SJSA1 (cell line): ENCODE measurements around the gene MS4A18. TPM values are rescaled to one million over a fixed set of nuclear protein-coding genes. Genes with fewer than 3 reads are reported as not detected.
"Not testable (repeated sequence)": the region's sequence is repeated elsewhere in the genome, so short reads cannot be mapped to it uniquely, and the experiment has no call there.

Experiments used
- DNase-seq, 2 experiments: peaks; one replicate each; pipeline ENCODE4 v3.0.0-alpha.2; 2015 to 2020; ENCODE audit warnings: low spot score in 2 of 2, low read depth in 1 of 2
- H3K27ac ChIP-seq: fragments of 250-450 bp; sonication (Bioruptor Pico); 2 replicates; pipeline ENCODE4 v1.5.1; 2020; ENCODE audit warnings: mild to moderate bottlenecking, moderate library complexity
- H3K27me3 ChIP-seq: fragments of 250-450 bp; sonication (Bioruptor Pico); replicated peaks from 2 replicates; pipeline ENCODE4 v1.5.1; 2020; ENCODE audit warnings: mild to moderate bottlenecking, moderate library complexity
- H3K36me3 ChIP-seq: fragments of 250-450 bp; sonication (Bioruptor Pico); 2 replicates; pipeline ENCODE4 v1.5.1; 2020; ENCODE audit warnings: mild to moderate bottlenecking
- H3K4me1 ChIP-seq: fragments of 250-450 bp; sonication (Bioruptor Pico); replicated peaks from 2 replicates; pipeline ENCODE4 v1.6.1; 2021; ENCODE audit warnings: mild to moderate bottlenecking
- H3K4me3 ChIP-seq: fragments of 250-450 bp; sonication (Bioruptor Pico); 2 replicates; pipeline ENCODE4 v1.5.1; 2020; ENCODE audit warnings: mild to moderate bottlenecking
- H3K9me3 ChIP-seq: fragments of 250-450 bp; sonication (Bioruptor Pico); replicated peaks from 2 replicates; pipeline ENCODE4 v1.5.1; 2020; ENCODE audit warnings: mild to moderate bottlenecking
- total RNA-seq: library from RNA; depleted of rRNA; stranded (reverse); fragments of >200 nt; shearing (Covaris generic); gene quantifications from 2 replicates; pipeline ENCODE4 v1.2.3, GENCODE V29; 2014; rRNA removed

The MS4A18 gene
- total RNA-seq: not detected in 2 replicates

GRCh38 chr11:60724420-60724819, at the start of gene MS4A18:
Gene MS4A18, plus strand, starts transcription at chr11:60724720.
- H3K9me3 ChIP-seq: 0 out of 2 replicates have a peak, but pooled peaks cover 2% of the 10 kb centered on the region
- DNase-seq: no peak
- H3K27ac ChIP-seq: no peak within 1 kb of the TSS
- H3K4me3 ChIP-seq: no peak within 1 kb of the TSS
- H3K4me1 ChIP-seq: no peaks in the 10 kb centered on the region
- H3K36me3 ChIP-seq: no peaks in the 10 kb centered on the region
- H3K27me3 ChIP-seq: peaks cover 14% of the 10 kb centered on the region

DNA sequence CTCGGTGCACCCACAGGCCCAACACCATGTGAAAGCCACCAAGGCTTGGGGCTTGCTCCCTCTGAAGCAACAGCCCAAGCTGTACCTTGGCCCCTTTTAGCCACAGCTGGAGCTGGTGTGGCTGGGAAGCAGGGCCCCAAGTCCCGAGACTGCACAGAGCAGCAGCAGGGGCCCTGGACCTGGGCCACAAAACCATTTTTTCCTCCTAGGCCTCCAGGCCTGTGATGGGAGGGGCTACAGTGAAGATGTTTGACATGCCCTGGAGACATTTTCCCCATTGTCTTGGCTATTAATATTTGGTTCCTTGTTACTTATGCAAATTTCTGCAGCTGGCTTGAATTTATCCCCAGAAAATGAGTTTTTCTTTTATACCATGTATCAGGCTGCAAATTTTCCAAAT, 46.3 kb upstream of the MS4A18 start:
- not testable (repeated sequence) for H3K4me1 ChIP-seq, H3K36me3 ChIP-seq, H3K27me3 ChIP-seq, DNase-seq, H3K27ac ChIP-seq, H3K4me3 ChIP-seq
- H3K9me3 ChIP-seq: peaks cover 15% of the 10 kb centered on the region; the same call in 1 of the 2 replicates

DNA sequence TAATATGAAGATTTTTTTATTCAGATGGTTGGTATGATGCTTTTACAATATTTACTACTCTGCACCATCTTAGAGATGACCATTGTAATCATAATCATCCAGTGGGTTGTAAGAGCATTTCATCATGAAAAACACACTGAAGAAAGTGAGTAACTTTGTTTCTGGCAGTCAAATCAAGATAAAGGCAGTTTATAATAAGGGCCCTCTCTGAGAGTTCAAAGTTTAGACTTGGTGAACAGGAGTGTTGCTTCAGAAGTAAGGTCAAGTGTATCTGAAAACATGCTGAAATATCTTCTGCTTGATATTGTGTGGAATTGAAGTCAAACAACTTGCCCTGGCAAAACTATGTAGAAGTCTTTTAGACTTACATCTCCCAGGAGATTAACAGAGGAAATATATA, 44.6 kb upstream of the MS4A18 start:
- Histone ChIP-seq H3K9me3 (peaks cover 15% of the 10 kb centered on the region; the same call in 1 of the 2 replicates), H3K36me3 (no peaks in the 10 kb centered on the region), H3K4me1 (no peaks in the 10 kb centered on the region), H3K4me3 (no peak overlapping the region), H3K27ac (no peak overlapping the region), H3K27me3 (no peaks in the 10 kb centered on the region)
- DNase-seq: no peak

DNA sequence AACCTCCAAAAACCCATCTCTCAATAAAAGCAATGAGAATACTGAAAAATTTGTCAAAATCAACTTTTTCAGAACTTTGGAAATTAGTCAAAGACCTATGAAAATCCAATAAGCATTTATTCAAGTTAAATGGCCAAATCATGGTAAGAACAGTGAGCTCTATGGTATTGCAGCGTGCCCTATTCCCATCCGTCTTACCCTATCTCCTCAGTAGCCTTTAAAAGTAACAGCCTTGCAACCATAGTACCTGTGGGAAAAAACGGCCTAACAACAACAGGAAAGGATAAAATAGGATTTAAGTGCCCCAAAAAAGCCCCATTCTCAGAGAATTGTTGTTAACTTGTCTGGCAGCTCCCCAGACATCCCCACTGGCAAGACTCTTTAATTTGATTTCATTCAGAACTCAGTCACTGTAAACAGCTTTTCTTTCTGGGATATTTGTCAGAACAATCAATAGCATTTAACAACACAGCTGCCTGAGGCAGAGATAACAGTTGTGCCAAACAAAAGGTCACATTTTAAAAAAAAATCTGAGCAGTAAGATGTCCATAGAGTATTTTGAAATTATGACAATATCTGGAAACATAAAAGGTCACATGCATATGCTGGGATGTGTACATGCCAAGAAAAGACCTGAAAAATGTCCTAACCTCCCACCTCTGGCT, 43.9 kb upstream of the MS4A18 start:
- Histone ChIP-seq H3K9me3 (peaks cover 15% of the 10 kb centered on the region; the same call in 1 of the 2 replicates), H3K4me3 (no peak overlapping the region), H3K4me1 (no peaks in the 10 kb centered on the region), H3K36me3 (no peaks in the 10 kb centered on the region), H3K27ac (no peak overlapping the region), H3K27me3 (no peaks in the 10 kb centered on the region)
- no peak for DNase-seq

- not testable (repeated sequence) for H3K4me3 ChIP-seq, H3K36me3 ChIP-seq, H3K27me3 ChIP-seq, H3K9me3 ChIP-seq, H3K4me1 ChIP-seq, DNase-seq, H3K27ac ChIP-seq
Observed at GRCh38 chr11:60684541-60684848, 40.0 kb upstream of the MS4A18 start.

DNA sequence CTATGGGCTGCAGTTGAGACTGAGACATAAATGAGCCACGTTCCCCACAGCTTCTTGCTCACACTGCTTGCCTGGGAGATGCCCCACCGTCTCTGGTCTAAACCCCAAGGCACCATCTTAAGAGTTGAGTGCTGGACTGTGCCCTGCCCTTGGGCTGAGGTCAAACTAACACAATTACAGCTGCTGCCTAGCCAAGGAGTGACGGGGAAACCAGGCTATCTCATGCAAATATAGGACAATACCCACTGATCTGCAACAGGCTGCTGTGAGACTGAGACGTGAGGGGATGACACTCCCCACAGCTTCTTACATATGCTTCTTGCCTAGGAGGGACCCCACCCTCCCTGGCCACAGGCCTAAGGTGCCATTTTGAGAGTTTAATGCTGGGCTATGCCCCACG, 32.9 kb upstream of the MS4A18 start:
- no peak overlapping the region for H3K27ac ChIP-seq

DNA sequence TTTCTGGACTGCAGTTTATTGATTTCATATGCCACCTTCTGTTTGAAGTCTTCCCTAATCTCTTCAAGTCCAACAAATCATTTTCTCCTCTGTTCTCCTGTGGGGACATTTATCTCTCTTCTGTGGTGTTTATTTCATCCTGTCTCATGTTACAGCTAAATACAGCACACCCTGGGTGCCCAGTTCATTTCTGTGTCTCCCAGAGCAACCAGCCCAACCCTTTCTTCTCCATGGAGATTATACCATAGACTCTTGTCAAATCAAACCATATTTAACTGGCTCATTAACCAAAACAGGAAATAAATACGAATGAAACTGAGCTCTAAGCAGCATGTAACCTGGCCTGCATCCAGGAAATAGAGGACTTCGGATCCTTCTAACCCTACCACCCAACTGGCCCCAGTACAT, 25.2 kb upstream of the MS4A18 start, which contains the start of gene MS4A8:
Gene MS4A8, plus strand, starts transcription at position 329 of the 408 bp plus-strand sequence. CDS start 1,249 bp downstream, outside the sequence.
- no peaks in the 10 kb centered on the region for H3K9me3 ChIP-seq
- H3K27ac ChIP-seq: no peak within 1 kb of the TSS
- no peaks in the 10 kb centered on the region for H3K36me3 ChIP-seq
- no peaks in the 10 kb centered on the region for H3K4me1 ChIP-seq
- H3K27me3 ChIP-seq: peaks cover 6% of the 10 kb centered on the region; the same call in 1 of the 2 replicates
- no peak within 1 kb of the TSS for H3K4me3 ChIP-seq
- DNase-seq: no peak

More for the DNA sequence above, 32.9 kb upstream of the MS4A18 start:
- H3K4me1 ChIP-seq: no peaks in the 10 kb centered on the region
- no peaks in the 10 kb centered on the region for H3K9me3 ChIP-seq
- H3K4me3 ChIP-seq: no peak overlapping the region
- no peak for DNase-seq
- H3K36me3 ChIP-seq: no peaks in the 10 kb centered on the region
- peaks cover 2% of the 10 kb centered on the region for H3K27me3 ChIP-seq

GRCh38 chr11:60699936-60700335, 24.6 kb upstream of the MS4A18 start:
- no peaks in the 10 kb centered on the region for H3K36me3 ChIP-seq
- DNase-seq: peak in 1 of 2 experiments; percentile 32
- H3K27me3 ChIP-seq: peaks cover 6% of the 10 kb centered on the region; the same call in 1 of the 2 replicates
- H3K4me3 ChIP-seq: no peak overlapping the region
- H3K4me1 ChIP-seq: no peaks in the 10 kb centered on the region
- no peak overlapping the region for H3K27ac ChIP-seq
- no peaks in the 10 kb centered on the region for H3K9me3 ChIP-seq

GRCh38 chr11:60700689-60701468, 23.6 kb upstream of the MS4A18 start:
- Histone ChIP-seq H3K27ac (no peak overlapping the region), H3K27me3 (0 out of 2 replicates have a peak, but pooled peaks cover 3% of the 10 kb centered on the region), H3K4me1 (no peaks in the 10 kb centered on the region), H3K4me3 (no peak overlapping the region), H3K9me3 (no peaks in the 10 kb centered on the region), H3K36me3 (no peaks in the 10 kb centered on the region)
- DNase-seq: peak in 1 of 2 experiments; percentile 33

DNA sequence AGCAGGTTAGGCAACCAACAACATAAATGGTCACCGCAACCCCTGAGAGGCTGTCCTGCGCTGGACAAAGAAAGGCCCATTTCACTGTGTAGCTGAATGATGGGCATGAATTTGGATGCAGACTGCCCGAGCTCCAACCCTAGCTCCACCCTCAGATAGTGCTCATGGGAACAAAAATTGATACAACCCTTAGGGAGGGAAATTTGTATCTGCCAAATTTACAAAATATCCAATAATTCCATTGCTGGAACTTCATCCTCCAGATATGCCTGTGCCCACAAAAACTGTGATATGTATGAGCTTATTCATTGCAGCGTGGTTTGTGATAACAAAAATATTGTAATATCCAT, 23.1 kb upstream of the MS4A18 start:
- Histone ChIP-seq H3K27me3 (0 out of 2 replicates have a peak, but pooled peaks cover 3% of the 10 kb centered on the region), H3K27ac (no peak overlapping the region), H3K4me1 (no peaks in the 10 kb centered on the region), H3K4me3 (no peak overlapping the region), H3K36me3 (no peaks in the 10 kb centered on the region), H3K9me3 (no peaks in the 10 kb centered on the region)
- DNase-seq: no peak

DNA sequence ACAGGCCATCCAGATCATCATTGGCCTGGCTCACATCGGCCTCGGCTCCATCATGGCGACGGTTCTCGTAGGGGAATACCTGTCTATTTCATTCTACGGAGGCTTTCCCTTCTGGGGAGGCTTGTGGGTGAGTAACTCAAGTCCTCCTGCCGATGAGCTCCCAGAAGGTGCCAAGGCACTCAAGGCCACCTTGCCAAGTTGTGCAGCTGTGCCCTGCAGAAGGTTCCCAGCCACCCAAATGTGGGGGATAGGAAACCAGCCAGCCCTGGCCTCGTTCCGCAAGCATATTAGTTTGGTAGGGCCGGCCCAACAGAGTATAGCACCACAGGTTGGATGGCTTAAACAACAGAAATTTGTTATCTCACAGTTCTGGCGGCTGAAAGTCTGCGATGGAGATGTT, 21.1 kb upstream of the MS4A18 start:
- H3K9me3 ChIP-seq: no peaks in the 10 kb centered on the region
- no peaks in the 10 kb centered on the region for H3K4me1 ChIP-seq
- H3K27ac ChIP-seq: no peak overlapping the region
- peak in 1 of 2 experiments; percentile 38 for DNase-seq
- H3K36me3 ChIP-seq: no peaks in the 10 kb centered on the region
- H3K4me3 ChIP-seq: no peak overlapping the region
- 0 out of 2 replicates have a peak, but pooled peaks cover 3% of the 10 kb centered on the region for H3K27me3 ChIP-seq

DNA sequence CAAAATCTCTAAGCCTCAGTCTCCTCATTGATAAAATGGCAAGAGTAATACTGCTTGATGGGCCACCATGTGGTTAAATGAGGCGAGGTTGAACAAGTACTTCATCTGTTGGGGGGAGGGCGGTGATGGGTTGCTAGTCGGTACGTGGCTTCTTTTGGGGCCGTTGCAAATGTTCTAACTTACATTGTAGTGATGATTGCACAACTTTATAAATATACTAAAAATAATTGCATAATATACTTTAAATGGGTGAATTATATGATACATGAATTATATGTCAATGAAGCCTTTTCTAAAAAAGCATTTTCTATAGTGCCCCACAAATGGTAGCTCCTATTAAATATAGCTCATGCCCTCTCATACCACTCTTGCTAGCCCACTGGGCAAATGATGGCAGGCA, 18.6 kb upstream of the MS4A18 start:
- 0 out of 2 replicates have a peak, but pooled peaks cover 3% of the 10 kb centered on the region for H3K27me3 ChIP-seq
- peak in 1 of 2 experiments; percentile 21 for DNase-seq
- H3K9me3 ChIP-seq: no peaks in the 10 kb centered on the region
- H3K4me3 ChIP-seq: no peak overlapping the region
- H3K27ac ChIP-seq: no peak overlapping the region
- no peaks in the 10 kb centered on the region for H3K36me3 ChIP-seq
- H3K4me1 ChIP-seq: no peaks in the 10 kb centered on the region

- Histone ChIP-seq H3K27ac (no peak overlapping the region), H3K36me3 (no peaks in the 10 kb centered on the region), H3K27me3 (no peaks in the 10 kb centered on the region), H3K4me1 (no peaks in the 10 kb centered on the region), H3K9me3 (no peaks in the 10 kb centered on the region), H3K4me3 (no peak overlapping the region)
- peak in 1 of 2 experiments; percentile 23 for DNase-seq
Observed at GRCh38 chr11:60706931-60707330, 17.6 kb upstream of the MS4A18 start.

- H3K36me3 ChIP-seq: no peaks in the 10 kb centered on the region
- no peak overlapping the region for H3K27ac ChIP-seq
- DNase-seq: no peak
- H3K4me3 ChIP-seq: no peak overlapping the region
- no peaks in the 10 kb centered on the region for H3K4me1 ChIP-seq
- no peaks in the 10 kb centered on the region for H3K27me3 ChIP-seq
- no peaks in the 10 kb centered on the region for H3K9me3 ChIP-seq
Observed at GRCh38 chr11:60710482-60710881, 14.0 kb upstream of the MS4A18 start.
